Measurements from ENCODE around the gene LAMA2. TPM values are rescaled to one million over a fixed set of nuclear protein-coding genes. Genes with fewer than 3 reads are reported as not detected.

The LAMA2 gene
- total and polyA plus RNA-seq, 2 of the 8 experiments (the other 6 are each of a cell fraction or from before 2014, with no cell fraction given): 1.3 to 3.8 TPM

DNA sequence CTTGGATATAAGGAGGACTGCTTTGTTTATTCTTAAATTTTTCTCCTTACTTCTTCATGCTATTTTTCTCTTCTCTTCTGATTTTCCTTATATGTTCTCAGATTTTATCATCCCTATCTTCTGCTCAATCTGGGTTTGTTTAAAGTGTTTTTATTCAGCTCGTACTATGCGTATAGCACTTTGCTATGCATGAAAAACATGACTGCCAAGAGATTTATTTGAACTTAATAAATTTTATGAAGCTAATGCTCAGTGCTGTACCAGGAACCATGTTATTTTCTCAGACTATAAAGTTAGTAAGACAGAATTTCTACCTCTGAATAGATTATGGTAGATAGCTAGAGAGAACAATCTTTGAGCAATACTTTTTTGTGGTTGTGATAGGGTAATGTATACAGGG lies 305.9 kb downstream of the LAMA2 start:
- ChIA-PET POLR2A (ENCODE audit: partially characterized antibody) (no interaction called here), CTCF (ENCODE audit: partially characterized antibody) (interaction anchor here (1.2 kb wide), 1 partner anchor 10 kb away, joined by 5 read pairs; no protein-coding TSS in a partner anchor)
- no peak overlapping the region for H2BK20ac ChIP-seq (ENCODE audit: low read length)
- no peak overlapping the region for H3K27ac ChIP-seq (ENCODE audit: low read depth, low read length)
- DNase-seq (ENCODE audit: low read depth in 1 of 2, low spot score in 2 of 2) (no peak), FAIRE-seq (no peak)
- no peak overlapping the region for H3K4ac ChIP-seq (replicated peaks; ENCODE audit: insufficient read length, low read depth, low read length)
- TF ChIP-seq POLR2AphosphoS5 (IDR thresholded peaks at IDR 0.05; ENCODE audit: low read depth, low read length) (no peak), ASH2L (IDR thresholded peaks at IDR 0.05; ENCODE audit: low read length) (no peak), CHD1 (IDR thresholded peaks at IDR 0.05; ENCODE audit: low read depth, low read length) (no peak), JUND (IDR thresholded peaks at IDR 0.05; ENCODE audit: low read length) (no peak), TBP (IDR thresholded peaks at IDR 0.05; ENCODE audit: low read depth, low read length) (no peak), TEAD4 (IDR thresholded peaks at IDR 0.05; ENCODE audit: low read depth, low read length) (no peak)
- H3K18ac ChIP-seq (ENCODE audit: extremely low read depth, low read length): no peak overlapping the region
- no peak overlapping the region for H3K4me2 ChIP-seq (ENCODE audit: insufficient read depth in 1 of 2, low read depth in 2 of 2, low read length in 2 of 2)
- H2BK5ac ChIP-seq (ENCODE audit: low read depth, low read length): no peak overlapping the region
- no peaks in the 10 kb centered on the region for H3K79me2 ChIP-seq (ENCODE audit: control insufficient read depth in 1 of 2, insufficient read depth in 2 of 2, low read length in 2 of 2)
- no peak overlapping the region for H2BK15ac ChIP-seq (ENCODE audit: low read length)
- H3K4me1 ChIP-seq (replicated peaks in 1 of 4; ENCODE audit: control insufficient read depth in 3 of 4, insufficient read depth in 4 of 4, low read length in 3 of 4): no peaks in the 10 kb centered on the region; a peak in 1 of 7 replicates
- no peak overlapping the region for H3K56ac ChIP-seq (replicated peaks; ENCODE audit: insufficient read length, low read depth, low read length)
- H3K79me1 ChIP-seq (ENCODE audit: low read depth, low read length): no peaks in the 10 kb centered on the region
- H4K20me1 ChIP-seq (replicated peaks in 1 of 2; ENCODE audit: control insufficient read depth in 1 of 2, insufficient read depth in 2 of 2, low read length in 2 of 2): no peaks in the 10 kb centered on the region
- H4K91ac ChIP-seq (replicated peaks; ENCODE audit: insufficient read length, low read length): no peak overlapping the region
- no peak overlapping the region for H4K5ac ChIP-seq (ENCODE audit: insufficient read length, low read depth, low read length)
- no peaks in the 10 kb centered on the region for H3K36me3 ChIP-seq (ENCODE audit: control insufficient read depth in 2 of 4, insufficient read depth in 4 of 4, low read length in 3 of 4)
- no peak overlapping the region for H3K4me3 ChIP-seq (ENCODE audit: extremely low read depth in 1 of 4, insufficient read depth in 2 of 4, low read depth in 3 of 4, low read length in 4 of 4)
- no peak overlapping the region for H2BK12ac ChIP-seq (ENCODE audit: low read depth, low read length)
- no peak overlapping the region for H2AK5ac ChIP-seq (ENCODE audit: low read depth, low read length)
- H2BK120ac ChIP-seq (replicated peaks; ENCODE audit: low read depth, low read length): no peak overlapping the region
- no peak overlapping the region for H3K9ac ChIP-seq (replicated peaks in 1 of 4; ENCODE audit: extremely low read depth in 1 of 4, low read depth in 3 of 4, low read length in 3 of 4)
- WGBS, 2 experiments (ENCODE audit: extremely low coverage in 1 of 2, insufficient coverage in 1 of 2, insufficient read length in 1 of 2, insufficient replicate concordance in 2 of 2, low coverage in 1 of 2, low lambda C conversion rate in 2 of 2, missing lambda C conversion rate in 1 of 2): 79% methylated on average over 2 of the region's 2 CpGs; no CpG with 5 or more reads in 1 of the 2 experiments
- H3K9me3 ChIP-seq (ENCODE audit: insufficient read depth in 2 of 2, low read depth in 1 of 2, low read length in 1 of 2): no peaks in the 10 kb centered on the region
- no peaks in the 10 kb centered on the region for H3K23me2 ChIP-seq (ENCODE audit: low read depth, low read length)
- H3K14ac ChIP-seq (ENCODE audit: insufficient read length): no peak overlapping the region
- H3K27me3 ChIP-seq (replicated peaks in 1 of 4; ENCODE audit: control insufficient read depth in 3 of 4, extremely low read depth in 1 of 4, insufficient read depth in 3 of 4, low read length in 3 of 4): no peaks in the 10 kb centered on the region
- no peak overlapping the region for H2AFZ ChIP-seq (ENCODE audit: low read length)
- no peak overlapping the region for H3K23ac ChIP-seq (ENCODE audit: insufficient read length)
- H4K8ac ChIP-seq (ENCODE audit: extremely low read depth, insufficient read depth, low read length): no peak overlapping the region
